ENCODE results near the gene NSMF.
A peak's percentile ranks its signal among the peaks of the same experiment; 100 is the strongest.

NSMF gene

GRCh38 chr9:137459152-137459600, at the start of gene NSMF:
NSMF (minus strand) TSS chr9:137459334; CDS start chr9:137459102, 232 bp downstream.
- DNase-seq (ENCODE audit: low read depth in 3 of 3): peak; percentile 86 to 98 (median 95)

DNA sequence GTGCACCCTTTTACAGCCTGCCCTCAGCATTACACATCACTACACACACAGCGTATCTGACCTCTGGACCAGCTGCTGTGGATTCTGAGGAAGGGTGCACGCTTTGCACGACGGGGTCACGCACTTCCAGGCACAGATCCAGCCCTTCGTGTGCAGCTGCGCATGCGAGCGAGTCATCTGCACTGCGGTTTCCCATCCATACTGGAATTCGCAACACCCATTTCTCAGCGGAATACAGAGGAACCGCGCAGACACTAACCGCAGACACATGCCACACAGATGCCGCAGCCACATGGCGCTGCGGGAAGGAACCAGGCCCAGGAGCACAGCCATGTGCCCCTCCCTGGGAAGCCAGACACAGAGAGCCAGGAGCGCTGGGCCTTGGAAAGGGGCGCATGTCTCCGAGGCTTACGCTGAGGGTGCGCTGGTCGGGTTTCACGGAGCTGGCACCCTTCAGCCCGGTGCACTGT, 47.6 kb upstream of the NSMF start:
- no peak for DNase-seq (ENCODE audit: low read depth in 3 of 3)

GRCh38 chr9:137506274-137506673, 47.1 kb upstream of the NSMF start:
- DNase-seq (ENCODE audit: low read depth in 3 of 3): no peak

- DNase-seq (ENCODE audit: low read depth in 3 of 3): no peak
Measured at GRCh38 chr9:137505421-137506140, 46.4 kb upstream of the NSMF start.

GRCh38 chr9:137504432-137504777, 45.3 kb upstream of the NSMF start:
- DNase-seq (ENCODE audit: low read depth in 3 of 3): no peak

DNA sequence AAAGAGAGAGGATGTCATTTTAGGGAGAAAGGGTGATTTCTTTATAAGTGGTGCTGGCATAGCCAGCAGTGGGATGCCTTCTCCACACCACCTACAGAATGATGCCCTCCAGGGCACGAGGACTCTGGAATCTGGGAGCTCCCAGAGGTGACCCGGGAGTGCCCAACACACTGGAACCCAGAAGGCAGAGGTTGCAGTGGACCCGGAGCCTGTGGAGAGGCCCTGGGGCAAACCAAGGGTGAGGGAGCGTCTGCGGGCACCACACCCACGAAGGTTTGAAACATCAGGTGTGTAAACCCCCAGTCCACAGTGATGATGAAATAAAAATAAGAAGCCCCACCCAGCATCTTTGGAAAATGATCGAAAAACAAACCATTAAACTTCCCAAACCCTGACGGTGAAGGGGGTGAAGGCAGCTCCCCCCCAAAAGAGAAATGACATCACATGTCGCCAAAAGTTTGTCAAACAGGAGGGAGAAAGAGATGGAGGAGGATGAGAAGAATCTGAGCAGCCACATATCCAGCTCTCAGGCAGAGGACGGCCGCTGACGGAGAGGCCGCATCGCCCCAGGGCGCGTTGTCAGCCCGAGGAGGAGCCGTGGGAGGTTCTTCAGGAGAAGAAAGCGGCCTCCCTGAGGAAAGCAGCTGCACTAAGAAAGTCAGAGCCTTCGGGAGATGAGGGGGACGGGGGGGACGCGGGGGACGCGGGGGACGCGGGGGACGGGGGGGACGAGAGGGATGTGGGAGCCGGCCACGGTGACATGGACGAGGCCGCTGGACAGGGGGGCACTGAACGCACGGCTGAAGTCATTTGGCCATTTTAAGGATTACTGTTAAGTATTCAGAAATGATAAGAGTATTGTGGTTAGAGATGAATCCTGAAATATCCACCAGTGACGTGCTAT, 43.1 kb upstream of the NSMF start:
- no peak for DNase-seq (ENCODE audit: low read depth in 3 of 3)

GRCh38 chr9:137501457-137501856, 42.3 kb upstream of the NSMF start:
- no peak for DNase-seq (ENCODE audit: low read depth in 3 of 3)

- no peak for DNase-seq (ENCODE audit: low read depth in 3 of 3)
Measured at GRCh38 chr9:137500666-137501397, 41.7 kb upstream of the NSMF start.

- no peak for DNase-seq (ENCODE audit: low read depth in 3 of 3)
Measured at GRCh38 chr9:137499858-137500661, 40.9 kb upstream of the NSMF start.

DNA sequence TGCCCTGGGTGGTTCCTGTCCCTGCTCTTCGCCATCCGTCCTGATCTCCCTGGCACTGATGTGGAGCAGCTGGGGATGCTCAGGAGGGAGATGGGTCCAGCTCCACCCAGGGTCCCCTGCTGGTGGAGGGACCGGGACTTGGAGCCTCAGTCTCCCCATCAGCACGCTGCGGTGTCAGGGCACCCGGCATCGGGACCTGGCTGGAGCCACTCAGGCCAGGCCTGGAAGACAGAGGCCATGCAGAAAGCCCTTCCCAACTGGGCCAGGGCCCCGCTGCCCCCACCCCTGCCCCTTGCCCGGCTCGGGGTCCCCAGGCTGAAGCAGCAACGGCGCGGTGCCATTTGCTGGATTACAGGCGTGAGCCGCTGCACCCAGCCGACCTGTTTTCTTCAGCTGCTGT, 40.3 kb upstream of the NSMF start:
- no peak for DNase-seq (ENCODE audit: low read depth in 3 of 3)

- no peak for DNase-seq (ENCODE audit: low read depth in 3 of 3)
Measured at GRCh38 chr9:137498720-137499150, 39.6 kb upstream of the NSMF start.

GRCh38 chr9:137497921-137498719, 39.0 kb upstream of the NSMF start:
- DNase-seq (ENCODE audit: low read depth in 3 of 3): no peak

DNA sequence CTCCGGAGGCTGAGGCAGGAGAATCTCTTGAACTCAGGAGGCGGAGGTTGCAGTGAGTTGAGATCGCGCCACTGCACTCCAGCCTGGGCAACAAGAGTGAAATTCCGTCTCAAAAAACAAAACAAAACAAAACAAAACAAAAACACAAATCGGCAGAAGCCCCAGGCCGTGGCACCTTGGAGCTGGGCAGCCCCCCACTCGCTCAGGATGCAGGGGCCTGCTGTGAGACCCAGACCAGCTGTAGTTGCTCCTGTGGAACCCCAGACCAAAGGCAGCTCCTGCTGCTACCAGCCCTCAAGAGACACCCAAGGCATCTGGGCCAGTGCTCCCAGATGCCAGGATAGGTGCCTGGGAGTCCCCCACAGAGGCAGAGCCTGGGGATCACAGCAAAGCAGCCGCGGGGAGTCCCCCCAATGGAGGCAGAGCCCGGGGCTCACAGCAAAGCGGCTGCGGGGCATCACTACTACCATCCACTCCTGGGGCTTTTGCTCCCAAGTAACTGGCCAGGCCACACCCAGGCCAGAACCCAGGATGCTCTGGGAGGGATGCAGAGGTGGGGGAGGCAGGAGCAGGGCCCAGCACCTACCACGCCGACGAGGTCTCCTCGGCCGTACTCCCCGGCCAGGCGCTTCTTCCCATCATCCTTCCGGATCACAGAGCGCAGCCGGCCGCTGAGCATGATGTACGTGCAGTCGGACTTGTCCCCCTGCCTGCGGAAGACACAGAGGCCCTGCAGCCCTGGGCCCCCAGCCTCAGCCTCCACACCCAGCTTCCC, 37.7 kb upstream of the NSMF start:
- DNase-seq (ENCODE audit: low read depth in 3 of 3): no peak

DNA sequence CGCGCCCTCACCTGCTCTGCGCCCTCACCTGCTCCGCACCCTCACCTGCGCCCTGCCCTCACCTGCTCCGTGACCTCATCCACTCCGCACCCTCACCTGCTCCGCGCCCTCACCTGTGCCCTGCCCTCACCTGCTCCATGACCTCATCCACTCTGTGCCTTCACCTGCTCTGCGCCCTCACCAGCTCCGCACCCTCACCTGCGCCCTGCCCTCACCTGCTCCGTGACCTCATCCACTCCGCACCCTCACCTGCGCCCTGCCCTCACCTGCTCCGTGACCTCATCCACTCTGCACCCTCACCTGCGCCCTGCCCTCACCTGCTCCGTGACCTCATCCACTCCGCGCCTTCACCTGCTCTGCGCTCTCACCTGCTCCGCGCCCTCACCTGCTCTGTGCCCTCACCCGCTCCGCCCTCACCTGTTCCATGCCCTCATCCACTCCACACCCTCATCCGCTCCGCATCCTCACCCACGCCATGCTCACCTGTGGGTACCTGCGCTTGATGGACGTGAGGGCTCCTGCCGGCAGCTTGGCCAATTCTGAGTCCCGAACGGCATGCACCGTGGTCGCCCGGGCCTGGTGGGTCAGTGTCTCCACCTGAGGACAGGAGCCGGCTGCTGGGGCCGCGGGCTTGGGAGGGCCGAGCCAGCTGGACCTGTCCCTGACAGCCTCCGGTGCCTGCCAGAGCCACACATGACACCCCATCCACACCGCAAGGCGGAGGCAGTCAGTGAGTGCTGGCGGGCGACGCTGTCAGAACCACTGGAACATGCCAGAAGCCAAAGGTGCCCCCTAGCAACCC, 35.6 kb upstream of the NSMF start:
- DNase-seq (ENCODE audit: low read depth in 3 of 3): no peak

- DNase-seq (ENCODE audit: low read depth in 3 of 3): no peak
Measured at GRCh38 chr9:137494104-137494544, 35.0 kb upstream of the NSMF start.

- no peak for DNase-seq (ENCODE audit: low read depth in 3 of 3)
Measured at GRCh38 chr9:137493364-137494103, 34.4 kb upstream of the NSMF start.

GRCh38 chr9:137492464-137493363, 33.6 kb upstream of the NSMF start:
- peak in 1 of 3 donors; percentile 26 for DNase-seq (ENCODE audit: low read depth in 3 of 3)

All from stimulated activated CD4-positive, alpha-beta T cell treated with anti-CD3 and anti-CD28 coated beads, TNF-alpha, amount 100 ng/mL, for 48 hours (primary cell).